ENCODE data around the gene ASB2.

- TF ChIP-seq CTCF (conservative IDR thresholded peaks at IDR 0.05) (no peak), EZH2 (IDR thresholded peaks at IDR 0.05; ENCODE audit: low read depth) (no peak)
Measured at GRCh38 chr14:94020267-94020666, 43.9 kb upstream of the ASB2 start.

Measured in PC-9 (cell line).